Hypothalamus (tissue), 51 donors: ENCODE measurements around the gene USF3.
A peak's percentile ranks its signal among the peaks of the same experiment; 100 is the strongest.

Experiments used
- DNase-seq, 51 donors: peaks; one replicate each; lab custom pipeline; 2025; lab: John Stamatoyannopoulos, UW

Gene USF3

GRCh38 chr3:113695786-113696645 is at the start of gene USF3:
USF3 (minus strand) TSS chr3:113696642; CDS start chr3:113674878, 21,764 bp downstream.
- peak in 49 of 51 donors; percentile 15 to 79 (median 59) for DNase-seq

GRCh38 chr3:113745756-113746547 is 49.5 kb upstream of the USF3 start, which contains the start of gene NAA50:
NAA50 (minus strand) TSS chr3:113746249; CDS start chr3:113745949, 300 bp downstream.
- DNase-seq, result peak; percentile 66 to 96 (median 86)

GRCh38 chr3:113744941-113745755 is 48.7 kb upstream of the USF3 start:
- peak in 37 of 51 donors; percentile 10 to 82 (median 36) for DNase-seq

GRCh38 chr3:113743006-113743630 is 46.7 kb upstream of the USF3 start:
- no peak for DNase-seq

GRCh38 chr3:113741620-113742019 is 45.2 kb upstream of the USF3 start:
- DNase-seq, result no peak

GRCh38 chr3:113741086-113741485 is 44.6 kb upstream of the USF3 start:
- no peak for DNase-seq

GRCh38 chr3:113736548-113737089 is 40.2 kb upstream of the USF3 start:
- DNase-seq, result peak in 6 of 51 donors; percentile 0 to 55 (median 12)

- DNase-seq, result no peak
Measured at GRCh38 chr3:113731694-113732093, 35.3 kb upstream of the USF3 start.

- no peak for DNase-seq
Measured at GRCh38 chr3:113730550-113730949, 34.1 kb upstream of the USF3 start.

- no peak for DNase-seq
Measured at GRCh38 chr3:113728661-113729060, 32.2 kb upstream of the USF3 start.

GRCh38 chr3:113721636-113722035 is 25.2 kb upstream of the USF3 start:
- no peak for DNase-seq

GRCh38 chr3:113719758-113720157 is 23.3 kb upstream of the USF3 start:
- no peak for DNase-seq

GRCh38 chr3:113719294-113719693 is 22.9 kb upstream of the USF3 start:
- no peak for DNase-seq

- DNase-seq, result no peak
Measured at GRCh38 chr3:113717818-113718217, 21.4 kb upstream of the USF3 start.

- DNase-seq, result no peak
Measured at GRCh38 chr3:113717308-113717707, 20.9 kb upstream of the USF3 start.

- DNase-seq, result no peak
Measured at GRCh38 chr3:113714702-113715101, 18.3 kb upstream of the USF3 start.

GRCh38 chr3:113712129-113712528 is 15.7 kb upstream of the USF3 start:
- no peak for DNase-seq

GRCh38 chr3:113707835-113708234 is 11.4 kb upstream of the USF3 start:
- no peak for DNase-seq

- DNase-seq, result peak in 10 of 51 donors; percentile 1 to 34 (median 3)
Measured at GRCh38 chr3:113698956-113699355, 2.5 kb upstream of the USF3 start.

GRCh38 chr3:113698213-113698742 is 1.8 kb upstream of the USF3 start:
- no peak for DNase-seq
